Measurements from ENCODE around the gene HACL1.
A peak's percentile ranks its signal among the peaks of the same experiment; 100 is the strongest.

HACL1 gene

DNA sequence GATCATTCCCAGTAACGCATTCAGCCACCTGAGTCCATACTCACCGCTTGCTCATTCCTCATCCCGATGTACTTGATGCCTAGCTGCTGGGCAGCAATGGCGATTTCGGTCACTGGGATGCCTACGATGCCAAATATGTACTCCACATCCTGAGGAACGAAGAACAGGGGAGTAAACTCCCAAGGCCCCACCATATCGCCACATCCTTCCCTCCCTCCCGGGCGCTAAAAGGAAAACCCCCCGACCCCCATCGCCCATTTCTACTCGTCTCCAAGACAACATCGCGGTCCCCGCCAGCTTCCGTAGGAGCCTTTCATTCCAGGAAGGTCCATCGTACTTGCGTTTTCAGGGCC is 347 bp downstream of the HACL1 start:
- no peak overlapping the region for H2BK5ac ChIP-seq (ENCODE audit: low read length)
- DNase-seq: no peak
- peak overlapping the region; percentile 91 for H3K56ac ChIP-seq (ENCODE audit: low read length)
- no peak overlapping the region for H4K5ac ChIP-seq (ENCODE audit: low read length)
- no peak overlapping the region for H3K23ac ChIP-seq (ENCODE audit: low read length)
- peaks cover 11% of the 10 kb centered on the region for H3K79me1 ChIP-seq (ENCODE audit: low read length)
- peaks cover 6% of the 10 kb centered on the region for H3K79me2 ChIP-seq (ENCODE audit: control insufficient read depth, insufficient read depth, low read length)
- WGBS (ENCODE audit: extremely low coverage, insufficient coverage, low lambda C conversion rate): no CpG with 5 or more reads among the region's 19 CpGs
- H3K9ac ChIP-seq (ENCODE audit: low read length): peak overlapping the region; percentile 85
- H3K4me3 ChIP-seq (ENCODE audit: low read length): peak overlapping the region; percentile 80
- no peak overlapping the region for H4K8ac ChIP-seq (ENCODE audit: low read depth, low read length)
- no peaks in the 10 kb centered on the region for H3K27me3 ChIP-seq (ENCODE audit: insufficient read depth, low read length, poor library complexity)
- H3K4me1 ChIP-seq (ENCODE audit: control insufficient read depth, low read depth, low read length): no peaks in the 10 kb centered on the region
- no peak overlapping the region for H3K4ac ChIP-seq (ENCODE audit: low read depth, low read length)
- H2BK15ac ChIP-seq (replicated peaks; ENCODE audit: low read depth): no peak overlapping the region
- H3K36me3 ChIP-seq (ENCODE audit: control insufficient read depth, insufficient read depth, low read length): peaks cover 1% of the 10 kb centered on the region
- no peak overlapping the region for H2AK5ac ChIP-seq (ENCODE audit: low read length)
- H3K27ac ChIP-seq (ENCODE audit: low read depth, low read length): no peak overlapping the region
- no peak overlapping the region for H2BK120ac ChIP-seq (ENCODE audit: low read depth, low read length)
- no peak overlapping the region for H3K18ac ChIP-seq (ENCODE audit: low read length)
- H3K4me2 ChIP-seq (ENCODE audit: low read length): peak overlapping the region; percentile 21

GRCh38 chr3:15595955-15596354 is 5.4 kb downstream of the HACL1 start:
- peaks cover 1% of the 10 kb centered on the region for H3K36me3 ChIP-seq (ENCODE audit: control insufficient read depth, insufficient read depth, low read length)
- no peaks in the 10 kb centered on the region for H3K27me3 ChIP-seq (ENCODE audit: insufficient read depth, low read length, poor library complexity)
- no peak overlapping the region for H4K5ac ChIP-seq (ENCODE audit: low read length)
- H3K79me2 ChIP-seq (ENCODE audit: control insufficient read depth, insufficient read depth, low read length): peaks cover 6% of the 10 kb centered on the region
- H2BK120ac ChIP-seq (ENCODE audit: low read depth, low read length): no peak overlapping the region
- H3K18ac ChIP-seq (ENCODE audit: low read length): no peak overlapping the region
- no peaks in the 10 kb centered on the region for H3K4me1 ChIP-seq (ENCODE audit: control insufficient read depth, low read depth, low read length)
- H3K9ac ChIP-seq (ENCODE audit: low read length): no peak overlapping the region
- WGBS (ENCODE audit: extremely low coverage, insufficient coverage, low lambda C conversion rate): no CpG with 5 or more reads among the region's 2 CpGs
- no peak overlapping the region for H3K23ac ChIP-seq (ENCODE audit: low read length)
- no peak for DNase-seq
- H3K4me2 ChIP-seq (ENCODE audit: low read length): no peak overlapping the region
- no peak overlapping the region for H3K4ac ChIP-seq (ENCODE audit: low read depth, low read length)
- no peak overlapping the region for H2BK5ac ChIP-seq (ENCODE audit: low read length)
- no peak overlapping the region for H2BK15ac ChIP-seq (replicated peaks; ENCODE audit: low read depth)
- no peak overlapping the region for H4K8ac ChIP-seq (ENCODE audit: low read depth, low read length)
- no peak overlapping the region for H3K4me3 ChIP-seq (ENCODE audit: low read length)
- no peak overlapping the region for H2AK5ac ChIP-seq (ENCODE audit: low read length)
- H3K27ac ChIP-seq (ENCODE audit: low read depth, low read length): no peak overlapping the region
- H3K56ac ChIP-seq (ENCODE audit: low read length): no peak overlapping the region
- H3K79me1 ChIP-seq (ENCODE audit: low read length): peaks cover 10% of the 10 kb centered on the region

- Histone ChIP-seq H3K4ac (ENCODE audit: low read depth, low read length) (no peak overlapping the region), H3K79me2 (ENCODE audit: control insufficient read depth, insufficient read depth, low read length) (no peaks in the 10 kb centered on the region), H2BK5ac (ENCODE audit: low read length) (no peak overlapping the region), H4K8ac (ENCODE audit: low read depth, low read length) (no peak overlapping the region), H2AK5ac (ENCODE audit: low read length) (no peak overlapping the region), H3K4me3 (ENCODE audit: low read length) (no peak overlapping the region), H3K27ac (ENCODE audit: low read depth, low read length) (no peak overlapping the region), H3K4me2 (ENCODE audit: low read length) (no peak overlapping the region), H4K5ac (ENCODE audit: low read length) (no peak overlapping the region), H3K27me3 (ENCODE audit: insufficient read depth, low read length, poor library complexity) (no peaks in the 10 kb centered on the region), H3K23ac (ENCODE audit: low read length) (no peak overlapping the region), H3K4me1 (ENCODE audit: control insufficient read depth, low read depth, low read length) (no peaks in the 10 kb centered on the region), H3K79me1 (ENCODE audit: low read length) (no peaks in the 10 kb centered on the region), H3K18ac (ENCODE audit: low read length) (no peak overlapping the region), H3K9ac (ENCODE audit: low read length) (no peak overlapping the region), H2BK15ac (replicated peaks; ENCODE audit: low read depth) (no peak overlapping the region), H3K56ac (ENCODE audit: low read length) (no peak overlapping the region), H2BK120ac (ENCODE audit: low read depth, low read length) (no peak overlapping the region), H3K36me3 (ENCODE audit: control insufficient read depth, insufficient read depth, low read length) (no peaks in the 10 kb centered on the region)
- no peak for DNase-seq
- no CpG with 5 or more reads among the region's 8 CpGs for WGBS (ENCODE audit: extremely low coverage, insufficient coverage, low lambda C conversion rate)
These were observed 8.4 kb downstream of the HACL1 start for GRCh38 chr3:15592968-15593367.

DNA sequence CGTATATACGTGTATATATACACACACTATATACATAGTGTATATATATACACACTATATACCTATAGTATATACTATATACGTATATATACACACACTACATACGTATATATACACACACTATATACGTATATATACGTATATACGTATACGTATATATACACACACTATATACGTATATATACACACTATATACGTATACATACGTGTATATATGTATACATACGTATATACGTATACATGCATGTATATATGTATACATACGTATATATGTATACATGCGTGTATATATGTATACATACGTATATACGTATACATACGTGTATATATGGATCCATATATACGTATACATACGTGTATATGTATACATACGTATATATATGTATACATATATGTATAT is 9.4 kb downstream of the HACL1 start:
- Histone ChIP-seq H3K4me1 (ENCODE audit: control insufficient read depth, low read depth, low read length) (no peaks in the 10 kb centered on the region), H4K5ac (ENCODE audit: low read length) (no peak overlapping the region), H2BK120ac (ENCODE audit: low read depth, low read length) (no peak overlapping the region), H3K18ac (ENCODE audit: low read length) (no peak overlapping the region), H3K4ac (ENCODE audit: low read depth, low read length) (no peak overlapping the region), H3K56ac (ENCODE audit: low read length) (no peak overlapping the region), H2BK15ac (replicated peaks; ENCODE audit: low read depth) (no peak overlapping the region), H3K9ac (ENCODE audit: low read length) (no peak overlapping the region), H2BK5ac (ENCODE audit: low read length) (no peak overlapping the region), H4K8ac (ENCODE audit: low read depth, low read length) (no peak overlapping the region), H3K27ac (ENCODE audit: low read depth, low read length) (no peak overlapping the region), H3K23ac (ENCODE audit: low read length) (no peak overlapping the region), H3K4me3 (ENCODE audit: low read length) (no peak overlapping the region), H3K4me2 (ENCODE audit: low read length) (no peak overlapping the region), H3K36me3 (ENCODE audit: control insufficient read depth, insufficient read depth, low read length) (no peaks in the 10 kb centered on the region), H3K27me3 (ENCODE audit: insufficient read depth, low read length, poor library complexity) (no peaks in the 10 kb centered on the region), H3K79me2 (ENCODE audit: control insufficient read depth, insufficient read depth, low read length) (no peaks in the 10 kb centered on the region), H3K79me1 (ENCODE audit: low read length) (no peaks in the 10 kb centered on the region), H2AK5ac (ENCODE audit: low read length) (no peak overlapping the region)
- WGBS (ENCODE audit: extremely low coverage, insufficient coverage, low lambda C conversion rate): 98% methylated on average over 9 of the region's 21 CpGs
- DNase-seq: no peak

DNA sequence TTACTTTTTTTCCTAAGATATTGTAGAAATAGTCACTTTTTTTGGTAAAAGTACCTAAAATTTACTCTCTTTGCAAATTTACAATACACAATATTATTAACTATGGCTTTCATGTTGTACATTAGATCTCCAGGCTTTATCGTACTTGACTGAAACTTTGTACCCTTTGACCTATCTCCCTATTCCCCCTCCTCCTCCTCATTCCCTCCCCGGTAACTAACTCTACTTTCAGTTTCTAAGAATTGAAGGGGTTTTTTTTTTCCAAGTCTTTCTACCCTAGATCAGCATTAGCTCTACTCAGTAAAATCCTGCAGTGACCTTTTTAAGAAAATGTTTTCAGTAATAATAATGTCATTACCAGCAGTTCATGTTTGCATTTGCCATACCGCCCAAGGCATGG is 10.1 kb downstream of the HACL1 start:
- Histone ChIP-seq H2BK120ac (ENCODE audit: low read depth, low read length) (no peak overlapping the region), H3K79me2 (ENCODE audit: control insufficient read depth, insufficient read depth, low read length) (no peaks in the 10 kb centered on the region), H3K36me3 (ENCODE audit: control insufficient read depth, insufficient read depth, low read length) (no peaks in the 10 kb centered on the region)

DNA sequence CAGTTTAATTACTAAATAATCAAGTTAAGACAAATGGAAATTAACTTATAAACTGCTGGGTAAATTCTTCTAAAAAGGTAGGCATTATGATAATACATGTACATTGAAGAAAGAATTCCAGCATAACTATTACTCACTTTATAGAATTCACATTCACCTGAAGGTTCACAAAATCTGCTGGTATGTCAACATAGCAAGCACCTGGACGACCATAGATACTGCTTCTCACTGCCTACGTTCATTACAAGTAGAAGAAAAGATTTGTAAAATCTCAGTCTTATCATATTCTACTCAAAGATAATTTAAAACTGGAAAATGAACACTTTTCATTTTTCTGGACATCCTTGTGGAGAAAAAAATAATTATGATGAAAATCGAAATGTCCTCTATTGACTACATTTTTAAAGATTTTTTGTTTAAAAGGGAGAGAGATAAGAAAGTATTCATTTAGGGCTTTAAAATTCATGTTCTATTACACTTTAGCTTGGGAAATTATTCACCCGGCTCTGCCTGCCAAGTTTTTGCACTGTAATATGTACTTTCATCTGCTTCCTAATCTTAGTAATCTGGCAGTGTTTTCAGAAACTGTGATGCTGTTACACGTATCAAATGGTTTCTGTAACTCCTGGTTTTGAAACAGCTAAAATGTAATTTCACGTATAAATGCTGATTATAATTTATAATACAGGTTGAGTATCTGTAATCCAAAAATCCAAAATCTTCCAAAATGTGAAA is 16.1 kb downstream of the HACL1 start:
- Histone ChIP-seq H3K4ac (ENCODE audit: low read depth, low read length) (no peak overlapping the region), H3K18ac (ENCODE audit: low read length) (no peak overlapping the region), H3K27ac (ENCODE audit: low read depth, low read length) (no peak overlapping the region), H3K79me1 (ENCODE audit: low read length) (no peaks in the 10 kb centered on the region), H3K9ac (ENCODE audit: low read length) (no peak overlapping the region), H3K4me2 (ENCODE audit: low read length) (no peak overlapping the region), H2BK120ac (ENCODE audit: low read depth, low read length) (no peak overlapping the region), H3K56ac (ENCODE audit: low read length) (no peak overlapping the region), H3K4me1 (ENCODE audit: control insufficient read depth, low read depth, low read length) (no peaks in the 10 kb centered on the region), H3K79me2 (ENCODE audit: control insufficient read depth, insufficient read depth, low read length) (no peaks in the 10 kb centered on the region), H3K27me3 (ENCODE audit: insufficient read depth, low read length, poor library complexity) (no peaks in the 10 kb centered on the region), H3K23ac (ENCODE audit: low read length) (no peak overlapping the region), H3K4me3 (ENCODE audit: low read length) (no peak overlapping the region), H2BK5ac (ENCODE audit: low read length) (no peak overlapping the region), H2BK15ac (replicated peaks; ENCODE audit: low read depth) (no peak overlapping the region), H4K5ac (ENCODE audit: low read length) (no peak overlapping the region), H3K36me3 (ENCODE audit: control insufficient read depth, insufficient read depth, low read length) (peaks cover 2% of the 10 kb centered on the region), H2AK5ac (ENCODE audit: low read length) (no peak overlapping the region), H4K8ac (ENCODE audit: low read depth, low read length) (no peak overlapping the region)
- no peak for DNase-seq
- no CpG with 5 or more reads among the region's 6 CpGs for WGBS (ENCODE audit: extremely low coverage, insufficient coverage, low lambda C conversion rate)

More for the DNA sequence above, 10.1 kb downstream of the HACL1 start:
- H3K23ac ChIP-seq (ENCODE audit: low read length): no peak overlapping the region
- H3K4ac ChIP-seq (ENCODE audit: low read depth, low read length): no peak overlapping the region
- H3K79me1 ChIP-seq (ENCODE audit: low read length): no peaks in the 10 kb centered on the region
- no CpG with 5 or more reads among the region's 3 CpGs for WGBS (ENCODE audit: extremely low coverage, insufficient coverage, low lambda C conversion rate)
- H3K56ac ChIP-seq (ENCODE audit: low read length): no peak overlapping the region
- H3K4me1 ChIP-seq (ENCODE audit: control insufficient read depth, low read depth, low read length): no peaks in the 10 kb centered on the region
- no peak overlapping the region for H3K9ac ChIP-seq (ENCODE audit: low read length)
- no peak overlapping the region for H2AK5ac ChIP-seq (ENCODE audit: low read length)
- H4K8ac ChIP-seq (ENCODE audit: low read depth, low read length): no peak overlapping the region
- no peak overlapping the region for H2BK5ac ChIP-seq (ENCODE audit: low read length)
- no peak overlapping the region for H3K27ac ChIP-seq (ENCODE audit: low read depth, low read length)
- no peaks in the 10 kb centered on the region for H3K27me3 ChIP-seq (ENCODE audit: insufficient read depth, low read length, poor library complexity)
- H2BK15ac ChIP-seq (replicated peaks; ENCODE audit: low read depth): no peak overlapping the region
- H3K4me3 ChIP-seq (ENCODE audit: low read length): no peak overlapping the region
- H3K4me2 ChIP-seq (ENCODE audit: low read length): no peak overlapping the region
- H3K18ac ChIP-seq (ENCODE audit: low read length): no peak overlapping the region
- no peak overlapping the region for H4K5ac ChIP-seq (ENCODE audit: low read length)
- DNase-seq: no peak
